H1 (cell line): ENCODE results near the gene GABPA. TPM values are rescaled to one million over a fixed set of nuclear protein-coding genes. Genes with fewer than 3 reads are reported as not detected.

Experiments used
- CTCF ChIA-PET: fragments of 300-600 bp; sonication (Branson Sonifier 250); formaldehyde crosslinking; loops from one replicate; lab custom pipeline; 2021; ENCODE audit not compliant: partially characterized antibody; lab: Charles Lee
- POLR2A ChIA-PET: fragments of 300-600 bp; sonication (Branson Sonifier 250); formaldehyde crosslinking; loops from one replicate; lab custom pipeline; 2021; ENCODE audit warnings: inconsistent platforms; ENCODE audit not compliant: partially characterized antibody; lab: Charles Lee
- DNase-seq, 2 experiments: peaks; one replicate each; pipeline versions ENCODE4 v3.0.0 to v3.0.0-alpha.2; 2010 to 2022; ENCODE audit warnings: low spot score in 2 of 2, low read depth in 1 of 2, mixed read lengths in 1 of 2
- FAIRE-seq: peaks from 2 replicates; lab custom pipeline; 2011; peaks lifted over from hg19 to GRCh38; lab: Jason Lieb, UNC
- H2AFZ ChIP-seq: 2 replicates; pipeline ENCODE4 v1.8.1; 2012; ENCODE audit warnings: low read length, inconsistent platforms
- H2AK5ac ChIP-seq: 2 replicates; pipeline ENCODE4 v1.6.1; 2013; ENCODE audit warnings: low read depth, low read length
- H2BK120ac ChIP-seq: replicated peaks from 2 replicates; pipeline ENCODE3; 2013; ENCODE audit warnings: low read depth, low read length, inconsistent platforms
- H2BK12ac ChIP-seq: 2 replicates; pipeline ENCODE4 v1.6.1; 2013; ENCODE audit warnings: low read depth, low read length
- H2BK15ac ChIP-seq: 2 replicates; pipeline ENCODE4 v1.6.1; 2013; ENCODE audit warnings: low read length
- H2BK20ac ChIP-seq: 2 replicates; pipeline ENCODE4 v1.6.1; 2013; ENCODE audit warnings: low read length
- H2BK5ac ChIP-seq: 2 replicates; pipeline ENCODE4 v1.6.1; 2013; ENCODE audit warnings: low read depth, low read length
- H3K14ac ChIP-seq: 2 replicates; pipeline ENCODE4 v1.6.1; 2013; ENCODE audit warnings: inconsistent platforms; ENCODE audit not compliant: insufficient read length
- H3K18ac ChIP-seq: 2 replicates; pipeline ENCODE4 v1.6.1; 2013; ENCODE audit warnings: low read length; ENCODE audit errors: extremely low read depth
- H3K23ac ChIP-seq: 2 replicates; pipeline ENCODE4 v1.6.1; 2013; ENCODE audit warnings: inconsistent platforms; ENCODE audit not compliant: insufficient read length
- H3K23me2 ChIP-seq: 2 replicates; pipeline ENCODE4 v1.6.1; 2013; ENCODE audit warnings: low read depth, low read length
- H3K27ac ChIP-seq: 2 replicates; pipeline ENCODE4 v1.6.1; 2011; ENCODE audit warnings: low read depth, low read length, inconsistent platforms
- H3K27me3 ChIP-seq, 4 experiments: replicated peaks in 1 of 4; 1 replicate in 1 of 4; 2 replicates in 3 of 4; pipeline versions ENCODE4 v1.6.1 to v1.8.1; 2011 to 2013; ENCODE audit warnings: low read length in 3 of 4, mild to moderate bottlenecking in 3 of 4, inconsistent platforms in 2 of 4, mixed read lengths in 2 of 4, moderate library complexity in 1 of 4; ENCODE audit not compliant: control insufficient read depth in 3 of 4, insufficient read depth in 3 of 4; ENCODE audit errors: extremely low read depth in 1 of 4
- H3K36me3 ChIP-seq, 4 experiments: 2 replicates each; pipeline versions ENCODE4 v1.6.1 to v1.8.1; 2011 to 2013; ENCODE audit warnings: mild to moderate bottlenecking in 4 of 4, low read length in 3 of 4, moderate library complexity in 2 of 4, control low read depth in 1 of 4, inconsistent platforms in 1 of 4; ENCODE audit not compliant: insufficient read depth in 4 of 4, control insufficient read depth in 2 of 4
- H3K4ac ChIP-seq: replicated peaks from 2 replicates; pipeline ENCODE3; 2013; ENCODE audit warnings: low read length, low read depth, mixed read lengths, inconsistent platforms; ENCODE audit not compliant: insufficient read length
- H3K4me1 ChIP-seq, 4 experiments: replicated peaks in 1 of 4; 1 replicate in 1 of 4; 2 replicates in 3 of 4; pipeline versions ENCODE4 v1.6.1 to v1.8.1; 2011 to 2013; ENCODE audit warnings: low read length in 3 of 4, inconsistent platforms in 2 of 4, mixed read lengths in 1 of 4; ENCODE audit not compliant: insufficient read depth in 4 of 4, control insufficient read depth in 3 of 4
- H3K4me2 ChIP-seq, 2 experiments: 2 replicates each; pipeline versions ENCODE4 v1.6.1 to v1.8.1; 2011 to 2013; ENCODE audit warnings: low read depth in 2 of 2, low read length in 2 of 2, control low read depth in 1 of 2, inconsistent platforms in 1 of 2, mild to moderate bottlenecking in 1 of 2; ENCODE audit not compliant: insufficient read depth in 1 of 2
- H3K4me3 ChIP-seq, 4 experiments: fragments of 200-600, 300-600 bp in 1 of 4; sonication (generic), shearing (Covaris generic), sonication (Bioruptor Twin) in 1 of 4; 2 replicates each; pipeline versions ENCODE4 v1.5.1 to v1.8.1; 2011 to 2016; ENCODE audit warnings: low read length in 4 of 4, low read depth in 3 of 4, control low read depth in 2 of 4, inconsistent platforms in 2 of 4, mild to moderate bottlenecking in 2 of 4, mixed read lengths in 1 of 4, moderate library complexity in 1 of 4; ENCODE audit not compliant: insufficient read depth in 2 of 4; ENCODE audit errors: extremely low read depth in 1 of 4
- H3K56ac ChIP-seq: replicated peaks from 2 replicates; pipeline ENCODE3; 2013; ENCODE audit warnings: low read depth, mild to moderate bottlenecking, mixed read lengths, low read length, inconsistent platforms; ENCODE audit not compliant: insufficient read length
- H3K79me1 ChIP-seq: 2 replicates; pipeline ENCODE4 v1.6.1; 2013; ENCODE audit warnings: low read depth, low read length, control low read depth
- H3K79me2 ChIP-seq, 2 experiments: 2 replicates each; pipeline versions ENCODE4 v1.6.1 to v1.8.1; 2012 to 2013; ENCODE audit warnings: low read length in 2 of 2, mild to moderate bottlenecking in 2 of 2, inconsistent platforms in 1 of 2; ENCODE audit not compliant: insufficient read depth in 2 of 2, control insufficient read depth in 1 of 2
- H3K9ac ChIP-seq, 4 experiments: replicated peaks in 1 of 4; 1 replicate in 1 of 4; 2 replicates in 3 of 4; pipeline versions ENCODE4 v1.6.1 to v1.8.1; 2011 to 2013; ENCODE audit warnings: low read depth in 3 of 4, low read length in 3 of 4, control low read depth in 2 of 4, mild to moderate bottlenecking in 2 of 4, moderate library complexity in 2 of 4, inconsistent platforms in 1 of 4; ENCODE audit errors: extremely low read depth in 1 of 4
- H3K9me3 ChIP-seq, 2 experiments: 2 replicates each; pipeline versions ENCODE4 v1.6.1 to v1.8.1; 2012 to 2013; ENCODE audit warnings: mild to moderate bottlenecking in 2 of 2, moderate library complexity in 2 of 2, control low read depth in 1 of 2, inconsistent platforms in 1 of 2, low read depth in 1 of 2, low read length in 1 of 2, mixed read lengths in 1 of 2; ENCODE audit not compliant: insufficient read depth in 2 of 2
- H4K20me1 ChIP-seq, 2 experiments: replicated peaks in 1 of 2; 2 replicates each; pipeline versions ENCODE3 to v1.8.1; 2011 to 2013; ENCODE audit warnings: inconsistent platforms in 2 of 2, low read length in 2 of 2, mild to moderate bottlenecking in 1 of 2; ENCODE audit not compliant: insufficient read depth in 2 of 2, control insufficient read depth in 1 of 2
- H4K5ac ChIP-seq: 2 replicates; pipeline ENCODE4 v1.6.1; 2013; ENCODE audit warnings: low read length, low read depth, mixed read lengths, inconsistent platforms; ENCODE audit not compliant: insufficient read length
- H4K8ac ChIP-seq: 2 replicates; pipeline ENCODE4 v1.8.0; 2013; ENCODE audit warnings: mild to moderate bottlenecking, moderate library complexity, low read length, inconsistent platforms; ENCODE audit not compliant: insufficient read depth; ENCODE audit errors: extremely low read depth
- H4K91ac ChIP-seq: replicated peaks from 2 replicates; pipeline ENCODE3; 2013; ENCODE audit warnings: low read length, mixed read lengths, inconsistent platforms; ENCODE audit not compliant: insufficient read length
- JUND ChIP-seq: IDR thresholded peaks from 2 replicates; pipeline ENCODE4 v1.6.1; 2011; ENCODE audit warnings: mild to moderate bottlenecking, improper control_type of control experiment, low read length
- WGBS, 2 experiments: shearing (Covaris generic) in 1 of 2; methylation state at CpG; one replicate each; pipeline versions ENCODE4 v1.1.6 to v1.1.7; 2013 to 2015; ENCODE audit warnings: low lambda C conversion rate in 2 of 2, mixed read lengths in 2 of 2, inconsistent platforms in 1 of 2, low coverage in 1 of 2, missing lambda C conversion rate in 1 of 2; ENCODE audit not compliant: insufficient replicate concordance in 2 of 2, insufficient coverage in 1 of 2, insufficient read length in 1 of 2; ENCODE audit errors: extremely low coverage in 1 of 2, missing lambda C conversion rate in 1 of 2; 5-methylcytosine and 5-hydroxymethylcytosine counted together
- polyA plus RNA-seq, 7 experiments: library from polyadenylated mRNA; depleted of rRNA in 3 of 7; stranded (reverse) in 5 of 7; unstranded in 2 of 7; fragments of >200 nt in 5 of 7; fragments of 200-250 nt in 2 of 7; gene quantifications; 1 replicate in 5 of 7; 2 replicates in 1 of 7; 4 replicates in 1 of 7; pipeline versions ENCODE4 v1.2.1 to v1.2.3, GENCODE V29; 2011 to 2013; ENCODE audit warnings: missing spikeins in 2 of 7, mixed read lengths in 2 of 7
- total RNA-seq: library from RNA; stranded (reverse); fragmentation: NEBNext Ultra II Directional; extraction: Animal tissue kit (Norgen Biotek cat#: 25700); gene quantifications from 2 replicates; pipeline ENCODE4 v1.2.1, GENCODE V29; 2021
- TF ChIP-seq, protein P1 (sequence below): IDR thresholded peaks from 2 replicates; pipeline ENCODE4 v1.6.1; 2012; ENCODE audit warnings: low read length, inconsistent platforms

GABPA gene
- total and polyA plus RNA-seq, 2 of the 8 experiments (the other 6 are each of a cell fraction or from before 2014, with no cell fraction given) = 5.2 to 22.2 TPM

DNA sequence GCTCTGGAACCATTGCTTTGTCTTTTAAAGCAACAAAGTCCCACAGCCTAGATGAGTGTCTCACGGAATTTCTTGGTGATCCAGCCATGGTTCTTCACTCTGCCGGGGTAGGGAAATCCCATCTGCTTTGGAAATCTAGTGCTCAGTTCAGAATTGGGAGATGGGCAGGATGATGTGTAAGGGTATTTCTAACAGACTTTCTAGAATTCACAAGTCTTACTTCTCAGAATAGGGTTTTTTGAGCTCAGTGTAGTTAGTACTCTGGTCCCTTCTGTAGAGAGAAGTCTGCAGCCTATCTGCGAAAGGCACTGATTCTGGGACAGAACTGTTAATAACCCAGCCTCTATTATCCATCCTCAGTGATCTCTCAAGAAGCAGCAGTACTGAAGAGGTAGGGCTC is 25.3 kb downstream of the GABPA start:
- H3K14ac ChIP-seq = no peak overlapping the region
- no peak overlapping the region for H2BK15ac ChIP-seq
- DNase-seq = no peak
- no peaks in the 10 kb centered on the region for H3K23me2 ChIP-seq
- H3K4me3 ChIP-seq = no peak overlapping the region
- H3K36me3 ChIP-seq = peaks cover 4 to 51% (median 21%) of the 10 kb centered on the region in 4 experiments
- TF ChIP-seq JUND = no peak
- TF ChIP-seq, protein P1, sequence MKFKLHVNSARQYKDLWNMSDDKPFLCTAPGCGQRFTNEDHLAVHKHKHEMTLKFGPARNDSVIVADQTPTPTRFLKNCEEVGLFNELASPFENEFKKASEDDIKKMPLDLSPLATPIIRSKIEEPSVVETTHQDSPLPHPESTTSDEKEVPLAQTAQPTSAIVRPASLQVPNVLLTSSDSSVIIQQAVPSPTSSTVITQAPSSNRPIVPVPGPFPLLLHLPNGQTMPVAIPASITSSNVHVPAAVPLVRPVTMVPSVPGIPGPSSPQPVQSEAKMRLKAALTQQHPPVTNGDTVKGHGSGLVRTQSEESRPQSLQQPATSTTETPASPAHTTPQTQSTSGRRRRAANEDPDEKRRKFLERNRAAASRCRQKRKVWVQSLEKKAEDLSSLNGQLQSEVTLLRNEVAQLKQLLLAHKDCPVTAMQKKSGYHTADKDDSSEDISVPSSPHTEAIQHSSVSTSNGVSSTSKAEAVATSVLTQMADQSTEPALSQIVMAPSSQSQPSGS = no peak
- H3K9me3 ChIP-seq = no peaks in the 10 kb centered on the region
- H3K23ac ChIP-seq = no peak overlapping the region
- H2BK5ac ChIP-seq = no peak overlapping the region
- no peak overlapping the region for H3K56ac ChIP-seq
- no peaks in the 10 kb centered on the region for H4K20me1 ChIP-seq
- H4K91ac ChIP-seq = no peak overlapping the region
- H3K79me2 ChIP-seq = no peaks in the 10 kb centered on the region
- H3K79me1 ChIP-seq = peaks cover 2% of the 10 kb centered on the region; the same call in 1 of the 2 replicates
- H4K5ac ChIP-seq = no peak overlapping the region
- H2BK12ac ChIP-seq = no peak overlapping the region
- no peak overlapping the region for H3K9ac ChIP-seq
- peaks cover 0 to 1% (median 0%) of the 10 kb centered on the region in 4 experiments; a peak in 1 of 7 replicates for H3K27me3 ChIP-seq
- H2AK5ac ChIP-seq = no peak overlapping the region
- H3K27ac ChIP-seq = no peak overlapping the region
- H2AFZ ChIP-seq = no peak overlapping the region
- no peak overlapping the region for H4K8ac ChIP-seq
- H3K4me2 ChIP-seq = no peak overlapping the region
- H3K4me1 ChIP-seq = no peaks in the 10 kb centered on the region
- H3K4ac ChIP-seq = no peak overlapping the region
- 90% methylated on average over 3 of the region's 3 CpGs; no CpG with 5 or more reads in 1 of the 2 experiments for WGBS, 2 experiments
- H2BK120ac ChIP-seq = no peak overlapping the region
- ChIA-PET POLR2A (no interaction called here), CTCF (interaction anchor here (0.9 kb wide), 2 partner anchors 17 to 39 kb away, joined by 3 read pairs; no protein-coding TSS in a partner anchor)
- no peak overlapping the region for H3K18ac ChIP-seq
- H2BK20ac ChIP-seq = no peak overlapping the region
- no peak for FAIRE-seq
